MM.1S (cell line): ENCODE data around the gene B3GAT3.

ENCODE experiments used
- DNase-seq: peaks from one replicate; pipeline ENCODE4 v3.0.0-alpha.2; 2015
- H2AFZ ChIP-seq: fragments of 300-600 bp; sonication (generic); 2 replicates; pipeline ENCODE4 v1.6.0; 2016; ENCODE audit warnings: antibody characterized with exemption, low read length
- H3F3A ChIP-seq: fragments of 300-600 bp; sonication (generic); 2 replicates; pipeline ENCODE4 v1.6.1; 2016; ENCODE audit warnings: mild to moderate bottlenecking, antibody characterized with exemption, low read length, moderate library complexity, mixed read lengths; ENCODE audit not compliant: insufficient read depth
- H3K27ac ChIP-seq: fragments of 300-600 bp; sonication (generic); 2 replicates; pipeline ENCODE4 v1.5.1; 2016; ENCODE audit warnings: mild to moderate bottlenecking, low read length
- H3K27me3 ChIP-seq: fragments of 300-600 bp; sonication (generic); replicated peaks from 2 replicates; pipeline ENCODE4 v1.6.0; 2016; ENCODE audit warnings: low read length; ENCODE audit not compliant: insufficient read depth
- H3K36me3 ChIP-seq: fragments of 300-600 bp; sonication (generic); replicated peaks from 2 replicates; pipeline ENCODE4 v1.6.1; 2016; ENCODE audit warnings: mild to moderate bottlenecking, low read length, mixed read lengths; ENCODE audit not compliant: insufficient read depth
- H3K4me1 ChIP-seq: fragments of 300-600 bp; sonication (generic); 2 replicates; pipeline ENCODE4 v1.6.1; 2016; ENCODE audit warnings: low read length, mixed read lengths
- H3K4me2 ChIP-seq: fragments of 300-600 bp; sonication (generic); 2 replicates; pipeline ENCODE4 v1.6.0; 2016; ENCODE audit warnings: low read depth, low read length
- H3K4me3 ChIP-seq: fragments of 300-600 bp; sonication (generic); 2 replicates; pipeline ENCODE4 v1.5.1; 2016; ENCODE audit warnings: low read length, mixed read lengths
- H3K79me2 ChIP-seq: fragments of 300-600 bp; sonication (generic); 2 replicates; pipeline ENCODE4 v1.6.1; 2016; ENCODE audit warnings: mixed run types, low read length, mixed read lengths
- H3K9ac ChIP-seq: fragments of 300-600 bp; sonication (generic); 2 replicates; pipeline ENCODE4 v1.6.1; 2016; ENCODE audit warnings: low read length, mixed read lengths
- H3K9me2 ChIP-seq: fragments of 300-600 bp; sonication (generic); replicated peaks from 2 replicates; pipeline ENCODE4 v1.6.1; 2016; ENCODE audit warnings: mild to moderate bottlenecking, low read length, mixed read lengths; ENCODE audit not compliant: insufficient read depth
- H3K9me3 ChIP-seq: fragments of 300-600 bp; sonication (generic); replicated peaks from 2 replicates; pipeline ENCODE4 v1.6.1; 2016; ENCODE audit warnings: mild to moderate bottlenecking, low read length, mixed read lengths; ENCODE audit not compliant: insufficient read depth
- H4K20me1 ChIP-seq: fragments of 300-600 bp; sonication (generic); 2 replicates; pipeline ENCODE4 v1.6.1; 2016; ENCODE audit warnings: mild to moderate bottlenecking, low read length, moderate library complexity, mixed read lengths; ENCODE audit not compliant: insufficient read depth
- EZH2 ChIP-seq: fragments of 300-600 bp; sonication (generic); optimal IDR thresholded peaks from 2 replicates; pipeline ENCODE3; 2017; ENCODE audit warnings: low read depth, mild to moderate bottlenecking, antibody characterized with exemption, low read length, mixed read lengths
- EZH2phosphoT487 ChIP-seq: fragments of 300-600 bp; sonication (generic); IDR thresholded peaks from 2 replicates; pipeline ENCODE4 v1.6.1; 2018; ENCODE audit warnings: antibody characterized with exemption, low read length
- TF ChIP-seq, protein P1 (sequence below): fragments of 300-600 bp; sonication (generic); IDR thresholded peaks from 2 replicates; pipeline ENCODE4 v1.5.1; 2016; ENCODE audit warnings: antibody characterized with exemption, low read length, mixed read lengths

B3GAT3 gene

DNA sequence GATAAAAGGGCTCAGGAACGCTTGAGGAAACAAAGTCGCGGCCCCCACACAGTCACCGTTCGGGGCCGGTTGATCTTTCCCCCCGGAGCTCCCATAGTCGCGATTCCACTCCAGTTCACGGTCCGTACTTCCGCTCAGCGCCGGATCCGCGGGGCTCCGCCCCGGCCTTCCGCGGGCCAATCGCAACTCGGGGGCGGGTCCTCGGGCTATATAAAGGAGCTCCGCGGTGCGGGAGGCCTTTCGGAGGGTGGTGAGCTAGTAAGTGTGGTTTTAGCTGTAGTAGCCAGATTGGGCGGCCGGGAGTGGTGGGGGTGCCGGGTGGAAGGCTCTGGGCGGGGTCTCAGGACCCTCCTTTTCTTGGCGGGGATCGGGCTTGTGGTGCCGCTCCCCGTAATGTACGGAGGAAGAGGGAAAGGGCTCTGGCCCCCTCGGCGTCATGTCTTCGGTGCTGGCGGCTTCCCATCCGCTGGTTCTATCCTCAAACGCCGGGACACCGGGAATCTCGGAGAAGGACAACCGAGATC, 43.4 kb upstream of the B3GAT3 start, which contains the start of the genes C11orf98 and CSKMT:
C11orf98 (minus strand) TSS at position 136 of the 524 bp plus-strand sequence; CDS start at position 95, 41 bp downstream.
CSKMT (plus strand) TSS at position 238 of the 524 bp plus-strand sequence. CDS start 568 bp downstream, outside the sequence.
- peaks cover 42% of the 10 kb centered on the region for H3F3A ChIP-seq

DNA sequence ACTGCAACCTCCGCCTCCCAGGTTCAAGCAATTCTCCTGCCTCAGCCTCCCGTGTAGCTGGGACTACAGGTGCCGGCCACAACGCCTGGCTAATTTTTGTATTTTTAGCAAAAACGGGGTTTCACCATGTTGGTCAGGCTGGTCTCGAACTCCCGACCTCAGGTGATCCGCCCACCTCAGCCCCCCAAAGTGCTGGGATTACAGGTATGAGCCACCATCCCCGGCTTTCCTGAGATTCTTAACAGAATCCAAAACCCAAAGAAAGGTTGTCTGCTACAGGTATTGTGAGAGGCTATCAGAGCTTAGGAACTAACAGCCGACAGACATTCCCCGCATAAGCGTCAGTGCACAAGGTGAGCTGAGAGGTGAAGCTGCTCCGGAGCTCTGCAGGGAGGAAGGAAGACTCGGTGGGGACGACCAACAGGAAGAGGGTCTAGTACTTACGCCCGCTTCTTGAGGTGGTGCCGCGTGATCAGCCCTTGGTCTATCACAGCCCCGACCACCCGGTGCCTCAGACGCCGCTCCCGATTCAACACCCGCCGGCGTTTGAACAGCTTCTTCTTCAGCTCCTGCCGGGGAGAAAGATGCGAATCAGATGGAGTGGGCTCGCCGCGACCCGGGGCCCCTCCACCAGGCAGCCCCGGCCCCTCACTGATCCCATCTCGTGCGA, 42.8 kb upstream of the B3GAT3 start:
- Histone ChIP-seq H3K4me2 (peak overlapping the region; percentile 70; the same call in 1 of the 2 replicates), H3K27me3 (no peaks in the 10 kb centered on the region), H3K36me3 (no peaks in the 10 kb centered on the region; the same call in 1 of the 2 replicates), H3K27ac (peak overlapping the region; percentile 67; the same call in 1 of the 2 replicates), H3K4me1 (peaks cover 5% of the 10 kb centered on the region; the same call in 1 of the 2 replicates), H3K4me3 (peak overlapping the region; percentile 97), H3K9me2 (no peaks in the 10 kb centered on the region), H2AFZ (peak overlapping the region; percentile 98), H3K9me3 (no peaks in the 10 kb centered on the region), H3K79me2 (peaks cover 36% of the 10 kb centered on the region), H3K9ac (peak overlapping the region; percentile 83), H4K20me1 (no peaks in the 10 kb centered on the region), H3F3A (peaks cover 36% of the 10 kb centered on the region)
- TF ChIP-seq, protein P1, sequence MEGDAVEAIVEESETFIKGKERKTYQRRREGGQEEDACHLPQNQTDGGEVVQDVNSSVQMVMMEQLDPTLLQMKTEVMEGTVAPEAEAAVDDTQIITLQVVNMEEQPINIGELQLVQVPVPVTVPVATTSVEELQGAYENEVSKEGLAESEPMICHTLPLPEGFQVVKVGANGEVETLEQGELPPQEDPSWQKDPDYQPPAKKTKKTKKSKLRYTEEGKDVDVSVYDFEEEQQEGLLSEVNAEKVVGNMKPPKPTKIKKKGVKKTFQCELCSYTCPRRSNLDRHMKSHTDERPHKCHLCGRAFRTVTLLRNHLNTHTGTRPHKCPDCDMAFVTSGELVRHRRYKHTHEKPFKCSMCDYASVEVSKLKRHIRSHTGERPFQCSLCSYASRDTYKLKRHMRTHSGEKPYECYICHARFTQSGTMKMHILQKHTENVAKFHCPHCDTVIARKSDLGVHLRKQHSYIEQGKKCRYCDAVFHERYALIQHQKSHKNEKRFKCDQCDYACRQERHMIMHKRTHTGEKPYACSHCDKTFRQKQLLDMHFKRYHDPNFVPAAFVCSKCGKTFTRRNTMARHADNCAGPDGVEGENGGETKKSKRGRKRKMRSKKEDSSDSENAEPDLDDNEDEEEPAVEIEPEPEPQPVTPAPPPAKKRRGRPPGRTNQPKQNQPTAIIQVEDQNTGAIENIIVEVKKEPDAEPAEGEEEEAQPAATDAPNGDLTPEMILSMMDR = no peak
- TF ChIP-seq EZH2 (no peak), EZH2phosphoT487 (no peak)
- DNase-seq = peak; percentile 69

More for the DNA sequence above, 43.4 kb upstream of the B3GAT3 start, which contains the start of the genes C11orf98 and CSKMT:
- Histone ChIP-seq H3K27me3 (no peaks in the 10 kb centered on the region), H3K4me1 (peaks cover 5% of the 10 kb centered on the region; the same call in 1 of the 2 replicates), H2AFZ (peak within 1 kb of the TSS; percentile 98), H4K20me1 (no peaks in the 10 kb centered on the region), H3K36me3 (no peaks in the 10 kb centered on the region; the same call in 1 of the 2 replicates), H3K4me2 (peak within 1 kb of the TSS; percentile 70), H3K9me3 (no peaks in the 10 kb centered on the region), H3K9me2 (no peaks in the 10 kb centered on the region), H3K4me3 (peak within 1 kb of the TSS; percentile 97), H3K79me2 (peaks cover 36% of the 10 kb centered on the region), H3K27ac (peak within 1 kb of the TSS; percentile 67; the same call in 1 of the 2 replicates), H3K9ac (peak within 1 kb of the TSS; percentile 83)
- TF ChIP-seq, protein P1 = no peak
- TF ChIP-seq EZH2 (no peak), EZH2phosphoT487 (no peak)
- peak; percentile 93 for DNase-seq

DNA sequence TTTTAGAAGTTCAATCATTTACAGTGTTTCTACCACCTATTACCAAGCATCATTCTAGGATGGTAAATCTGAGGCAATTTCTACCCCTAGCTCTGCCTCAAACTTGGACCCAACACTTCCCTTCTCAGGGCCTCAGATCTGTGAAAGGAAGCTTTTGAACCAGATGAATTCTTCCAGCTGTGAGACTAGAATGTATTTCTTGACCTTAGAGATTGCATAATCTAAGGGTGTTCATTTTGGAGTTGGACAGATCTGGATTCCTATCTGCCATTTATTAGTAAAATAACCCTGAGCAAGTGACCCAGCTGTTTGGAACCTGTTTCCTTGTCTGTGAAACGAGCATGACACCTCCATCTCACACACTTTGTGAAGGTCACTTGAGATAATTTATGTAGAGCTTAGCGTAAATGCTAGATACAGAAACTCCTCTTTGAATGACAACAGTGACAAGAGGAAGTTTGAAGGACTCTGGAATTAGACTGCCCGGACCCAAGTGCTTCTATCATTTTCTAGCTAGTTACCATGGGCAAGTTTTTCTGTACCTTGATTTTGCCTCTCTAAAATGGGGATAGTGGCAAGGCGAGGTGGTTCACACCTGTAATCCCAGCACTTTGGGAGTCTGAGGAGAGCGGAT, 35.1 kb upstream of the B3GAT3 start:
- Histone ChIP-seq H3K4me1 (0 out of 2 replicates have a peak, but pooled peaks cover 4% of the 10 kb centered on the region), H3K79me2 (peaks cover 12% of the 10 kb centered on the region), H3K9me2 (no peaks in the 10 kb centered on the region), H3K36me3 (no peaks in the 10 kb centered on the region), H3K4me3 (no peak overlapping the region), H3K27ac (no peak overlapping the region), H3F3A (peaks cover 11% of the 10 kb centered on the region), H2AFZ (0 out of 2 replicates have a peak overlapping the region, but pooled peaks have one; percentile 9), H3K9ac (no peak overlapping the region), H3K4me2 (no peak overlapping the region), H3K9me3 (no peaks in the 10 kb centered on the region), H4K20me1 (no peaks in the 10 kb centered on the region), H3K27me3 (no peaks in the 10 kb centered on the region)
- no peak for DNase-seq
- TF ChIP-seq, protein P1 = no peak
- TF ChIP-seq EZH2 = no peak
- TF ChIP-seq EZH2phosphoT487 = no peak
